Measurements from ENCODE around the gene CREB1. TPM values are rescaled to one million over a fixed set of nuclear protein-coding genes. Genes with fewer than 3 reads are reported as not detected.

The CREB1 gene
- total RNA-seq, 1 donor from 2014 or later, result 109 TPM

DNA sequence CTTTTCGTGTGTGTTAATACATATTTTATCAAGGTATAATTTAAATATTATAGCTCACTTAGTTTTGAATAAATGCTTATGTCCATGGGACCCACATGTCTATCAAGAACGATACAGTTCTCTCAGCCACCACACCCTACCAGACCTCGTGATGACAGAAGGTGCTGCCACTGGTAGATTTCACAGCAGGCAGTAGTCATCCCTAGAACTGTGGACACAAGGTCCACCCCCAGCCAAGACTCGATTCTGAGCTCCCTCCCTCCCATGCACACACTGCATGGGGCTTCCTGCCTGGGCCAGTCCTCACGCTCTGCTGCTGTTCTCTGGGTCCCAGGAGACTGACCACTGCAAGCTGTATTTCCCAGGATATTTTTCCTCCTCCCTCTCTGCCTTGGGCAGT lies 26.5 kb upstream of the CREB1 start:
- intact Hi-C loops (cut with micrococcal nuclease), result no loop called here

GRCh38 chr2:207504513-207505170 lies 25.1 kb upstream of the CREB1 start:
- intact Hi-C loops (cut with micrococcal nuclease), result loop anchor here (1.0 to 2.0 kb wide), 3 partner anchors 14 to 25 kb away; partner anchors contain the start of gene CREB1

GRCh38 chr2:207505171-207505570 lies 24.6 kb upstream of the CREB1 start:
- intact Hi-C loops (cut with micrococcal nuclease), result loop anchor here (1.0 to 2.0 kb wide), 3 partner anchors 14 to 24 kb away; partner anchors contain the start of gene CREB1

- intact Hi-C loops (cut with micrococcal nuclease), result loop anchor here (1.0 to 2.0 kb wide), 4 partner anchors 9 to 24 kb away; partner anchors contain the start of gene CREB1
Observed at GRCh38 chr2:207505728-207506127, 24.0 kb upstream of the CREB1 start.

DNA sequence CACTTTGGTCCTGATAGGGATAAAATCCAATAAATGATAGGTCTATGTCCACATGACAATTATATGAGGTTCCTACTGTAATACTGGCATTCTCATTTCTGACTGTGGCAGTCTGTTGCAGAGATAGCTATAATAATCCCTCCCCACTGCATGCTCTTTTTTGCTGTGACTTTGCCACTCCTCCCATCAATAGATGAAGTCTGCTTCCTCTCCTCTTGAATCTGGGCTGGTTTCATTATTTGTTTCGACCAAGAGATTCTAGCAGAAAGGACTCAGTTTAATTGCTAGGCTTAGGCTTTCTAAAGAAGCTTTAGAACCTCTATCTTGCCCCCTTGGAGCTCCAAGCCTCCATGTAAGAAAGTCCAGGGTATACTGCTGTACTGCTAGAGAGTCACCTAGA lies 23.3 kb upstream of the CREB1 start:
- intact Hi-C loops (cut with micrococcal nuclease), result loop anchor here (1.0 kb wide), 1 partner anchor 8 kb away; no protein-coding TSS in a partner anchor

DNA sequence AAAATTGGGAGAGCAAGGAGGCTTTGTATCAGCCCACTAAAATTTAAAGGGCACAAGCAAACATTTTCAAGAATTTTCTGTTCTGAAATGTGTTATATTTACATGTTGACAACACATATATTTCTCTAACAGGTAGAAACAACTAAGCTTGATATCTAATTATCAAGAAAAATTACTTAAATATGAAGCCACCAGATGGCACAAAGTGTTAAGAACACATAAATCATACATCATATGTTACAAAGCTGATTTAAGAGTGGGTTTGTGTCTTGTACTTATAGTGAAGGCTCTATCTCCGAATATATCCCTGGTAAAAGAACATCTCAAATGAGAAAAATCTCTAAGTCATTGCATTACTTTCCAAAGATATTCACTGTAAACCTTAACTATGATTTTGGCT lies 19.6 kb upstream of the CREB1 start:
- intact Hi-C loops (cut with micrococcal nuclease), result no loop called here

DNA sequence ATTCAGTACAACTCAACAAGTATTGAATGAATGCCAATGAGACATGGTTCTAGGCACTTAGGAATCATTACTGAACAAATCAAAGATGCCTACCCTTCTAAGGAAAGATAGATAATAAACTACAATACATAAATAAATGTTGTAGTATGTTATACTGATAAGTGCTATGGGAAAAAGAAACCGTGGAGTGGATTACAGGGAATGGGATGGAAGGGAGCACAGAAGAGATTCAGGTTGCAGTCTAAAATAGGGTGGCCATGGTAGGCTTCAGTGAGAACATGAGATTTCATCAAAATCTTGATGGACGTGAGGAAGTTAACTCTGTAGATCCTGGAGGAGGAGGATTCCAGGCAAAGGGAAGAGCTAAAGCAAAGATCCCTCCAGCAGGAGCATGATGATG lies 17.9 kb upstream of the CREB1 start:
- intact Hi-C loops (cut with micrococcal nuclease), result no loop called here

DNA sequence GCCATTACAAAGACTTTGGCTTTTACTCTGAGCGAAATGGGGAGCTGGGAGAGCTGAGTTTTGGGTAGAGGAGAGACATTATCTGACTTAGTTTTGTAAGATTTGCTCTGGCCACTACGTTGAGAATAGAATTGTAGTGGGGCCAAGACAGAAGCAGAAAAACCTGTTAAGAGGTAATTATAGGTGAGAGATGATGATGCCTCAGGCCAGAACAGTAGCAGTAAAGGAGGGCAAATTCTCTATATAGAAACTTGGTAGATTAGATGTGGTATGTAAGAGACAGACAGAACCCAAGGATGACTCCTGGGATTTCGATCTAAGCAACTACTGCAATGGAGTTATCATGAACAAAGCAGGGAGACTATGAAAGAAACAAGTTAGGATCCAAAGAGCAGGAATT lies 17.4 kb upstream of the CREB1 start:
- intact Hi-C loops (cut with micrococcal nuclease), result no loop called here

- intact Hi-C loops (cut with micrococcal nuclease), result loop anchor here (1.0 kb wide), 1 partner anchor 7 kb away; no protein-coding TSS in a partner anchor
Observed at GRCh38 chr2:207513551-207514257, 16.1 kb upstream of the CREB1 start.

DNA sequence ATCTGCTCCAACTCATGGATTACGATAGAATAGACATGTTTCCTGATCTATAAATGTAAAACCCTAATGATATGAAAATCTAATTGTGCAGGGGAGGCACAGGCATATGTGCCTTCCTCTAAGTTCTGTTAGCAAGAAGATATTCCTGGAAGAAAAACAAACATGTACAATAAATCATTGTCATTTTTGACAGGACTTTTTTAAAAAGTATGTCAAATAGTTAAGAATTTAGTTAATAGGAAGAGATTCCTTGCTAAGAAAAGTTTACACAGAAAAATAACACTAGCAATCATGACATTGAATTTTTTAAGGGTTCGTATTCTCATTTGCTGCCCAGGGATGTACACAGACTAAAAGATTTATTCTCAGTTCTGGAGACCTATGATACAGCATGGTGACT lies 15.3 kb upstream of the CREB1 start:
- intact Hi-C loops (cut with micrococcal nuclease), result loop anchor here (1.0 kb wide), 1 partner anchor 8 kb away; no protein-coding TSS in a partner anchor

DNA sequence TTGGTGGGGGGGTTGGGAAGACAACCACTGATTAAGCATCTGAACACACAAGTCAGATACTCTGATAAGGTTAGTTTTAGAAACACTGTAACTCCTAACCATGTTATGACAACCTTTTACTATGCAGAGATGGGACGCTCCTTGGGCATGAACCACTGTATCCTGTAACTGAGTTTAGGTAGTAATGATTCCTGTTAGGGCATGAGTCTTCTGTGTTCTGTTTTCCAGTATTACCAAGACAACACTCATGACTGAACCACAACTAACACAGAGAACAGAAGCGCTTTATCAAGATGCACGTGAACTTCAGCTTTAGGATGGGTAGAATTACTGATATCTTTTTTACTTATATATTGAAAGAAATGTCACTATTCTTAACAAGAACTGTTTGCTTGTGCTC lies 14.1 kb upstream of the CREB1 start:
- intact Hi-C loops (cut with micrococcal nuclease), result loop anchor here (1.0 kb wide), 1 partner anchor 14 kb away; the partner anchor contains the start of gene CREB1

- intact Hi-C loops (cut with micrococcal nuclease), result loop anchor here (1.0 kb wide), 1 partner anchor 13 kb away; the partner anchor contains the start of gene CREB1
Observed at GRCh38 chr2:207516206-207516605, 13.6 kb upstream of the CREB1 start.

DNA sequence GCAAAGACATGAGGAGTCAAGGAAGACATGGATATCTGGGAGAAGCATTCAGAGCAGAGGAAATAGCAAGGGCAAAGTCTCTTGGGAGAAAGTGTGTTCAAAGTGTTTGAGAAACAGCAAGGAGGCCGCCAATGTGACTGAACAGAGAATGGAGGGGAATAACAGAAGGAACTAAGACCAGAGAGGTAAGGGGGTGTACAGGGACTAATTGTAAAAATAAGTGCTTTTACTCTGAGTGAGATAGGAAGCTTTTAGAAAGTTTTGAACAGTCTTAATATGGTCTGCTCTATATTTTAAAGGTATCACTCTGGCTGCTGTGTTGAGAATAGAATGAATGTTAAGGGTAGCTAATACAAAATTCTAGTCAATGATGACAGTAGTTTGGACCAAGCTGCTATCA lies 6.8 kb upstream of the CREB1 start:
- intact Hi-C loops (cut with micrococcal nuclease), result loop anchor here (10.0 kb wide), 1 partner anchor 1248 kb away; the partner anchor contains the start of gene ZDBF2

DNA sequence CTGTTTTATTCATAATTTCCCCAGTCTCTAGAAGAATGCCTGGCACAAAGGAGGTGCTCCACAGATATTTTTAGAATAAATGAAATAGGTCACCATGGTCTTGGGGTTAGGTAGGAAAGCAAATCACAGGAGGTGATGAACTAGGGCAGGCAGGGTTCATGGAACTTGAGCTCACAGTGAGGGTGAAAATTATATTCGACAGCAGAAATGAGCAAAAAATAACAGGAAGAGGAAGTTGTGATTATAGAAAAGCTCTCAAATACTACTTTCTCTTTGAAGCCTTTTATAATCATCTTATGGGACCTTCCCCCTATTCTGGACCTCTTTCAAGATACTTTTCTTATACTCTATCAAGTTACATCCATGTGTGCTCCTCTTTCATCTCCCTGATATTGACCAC lies 4.5 kb upstream of the CREB1 start:
- intact Hi-C loops (cut with micrococcal nuclease), result loop anchor here (1.0 to 10.0 kb wide), 5 partner anchors 20 to 1250 kb away; partner anchors contain the start of genes FZD5, PIKFYVE and ZDBF2

GRCh38 chr2:207528980-207529329 lies 807 bp upstream of the CREB1 start:
- intact Hi-C loops (cut with micrococcal nuclease), result loop anchor here (1.0 to 10.0 kb wide), 13 partner anchors 13 to 1443 kb away; partner anchors contain the start of genes CCNYL1, EEF1B2, FASTKD2 and FZD5

GRCh38 chr2:207530160-207531031 lies 634 bp downstream of the CREB1 start:
- intact Hi-C loops (cut with micrococcal nuclease), result loop anchor here (1.0 to 10.0 kb wide), 6 partner anchors 26 to 724 kb away; partner anchors contain the start of genes IDH1, METTL21A and PLEKHM3

DNA sequence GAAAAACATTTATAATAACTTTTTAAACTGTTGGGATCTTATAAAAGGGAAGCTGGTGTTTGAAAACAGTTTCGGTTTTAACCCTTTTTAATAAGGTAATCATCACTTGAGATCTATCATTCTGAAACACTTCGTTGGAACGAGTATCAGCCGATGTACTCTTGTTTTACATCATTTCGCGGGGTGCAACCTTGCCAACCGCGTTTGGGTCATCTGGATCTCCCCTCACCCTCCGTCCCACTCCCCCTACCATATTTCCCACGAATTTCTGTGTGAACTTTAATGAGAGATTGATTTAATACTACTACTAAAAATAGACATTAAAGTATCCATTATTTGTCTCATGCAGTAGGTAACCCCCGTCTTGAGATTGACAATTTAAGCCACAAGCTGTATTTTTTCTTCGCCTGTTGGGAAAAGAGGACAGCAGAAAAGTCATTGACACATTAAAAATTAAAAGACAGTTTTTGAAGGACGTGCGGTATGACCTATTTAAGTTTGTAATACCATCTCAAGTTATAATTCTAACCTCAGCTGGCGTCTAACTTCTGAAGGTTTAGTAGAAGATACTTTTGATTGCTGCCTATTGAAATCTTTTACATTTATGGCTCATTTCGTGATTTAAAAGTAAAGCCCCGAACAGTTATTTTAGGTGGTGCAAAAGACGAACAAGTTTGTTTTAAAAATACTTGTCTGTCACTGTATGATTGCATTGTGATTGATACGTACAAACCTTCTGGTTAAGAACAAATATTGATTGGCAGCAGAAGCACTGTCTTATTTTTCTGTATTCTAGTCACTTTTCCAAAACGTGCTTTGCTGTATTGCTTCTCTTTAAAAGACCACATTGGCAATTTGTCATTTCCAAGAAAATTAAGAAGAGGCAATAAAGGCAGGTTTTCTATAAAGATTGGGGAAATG lies 1.5 kb downstream of the CREB1 start:
- intact Hi-C loops (cut with micrococcal nuclease), result loop anchor here (2.0 to 10.0 kb wide), 4 partner anchors 26 to 724 kb away; partner anchors contain the start of genes IDH1 and PLEKHM3

- intact Hi-C loops (cut with micrococcal nuclease), result loop anchor here (2.0 to 10.0 kb wide), 3 partner anchors 14 to 492 kb away; partner anchors contain the start of gene PLEKHM3
Observed at GRCh38 chr2:207532676-207533075, 2.9 kb downstream of the CREB1 start.

GRCh38 chr2:207533461-207534008 lies 3.8 kb downstream of the CREB1 start:
- intact Hi-C loops (cut with micrococcal nuclease), result loop anchor here (2.0 to 10.0 kb wide), 3 partner anchors 13 to 491 kb away; partner anchors contain the start of gene PLEKHM3

Data from T-helper 1 cell treated with Interleukin-12 subunit alpha and Interleukin-12 subunit beta and Interleukin-4 antibody, amounts not matched to agents 30 ng/mL and 1 ng/mL, for 36 hours (primary cell).